Activated T-helper 1 cell treated with anti-CD3 and anti-CD28 coated beads, Interleukin-12 subunit alpha, Interleukin-12 subunit beta, Interleukin-2, Interleukin-4 antibody, amounts not matched to agents 30 ng/mL and 10 ng/mL and 1 ng/mL, durations not matched to agents 14 hours and 24 hours and 36 hours (primary cell): ENCODE measurements around the gene KIAA0513. TPM values are rescaled to one million over a fixed set of nuclear protein-coding genes. Genes with fewer than 3 reads are reported as not detected.

Experiments used
- DNase-seq: peaks from one replicate; pipeline ENCODE4 v3.0.0; 2021; ENCODE audit warnings: low spot score
- H3K27ac Mint-ChIP-seq: one replicate; pipeline ENCODE4 v1.8.0; 2021; ENCODE audit warnings: mild to moderate bottlenecking, mixed read lengths
- H3K27me3 Mint-ChIP-seq: one replicate; pipeline ENCODE4 v1.8.0; 2022; ENCODE audit warnings: mild to moderate bottlenecking, moderate library complexity, mixed read lengths; ENCODE audit not compliant: insufficient read depth
- H3K36me3 Mint-ChIP-seq: one replicate; pipeline ENCODE4 v1.8.0; 2021; ENCODE audit warnings: low read depth, mixed read lengths
- H3K4me1 Mint-ChIP-seq: one replicate; pipeline ENCODE4 v1.8.0; 2021; ENCODE audit warnings: low read depth, mixed read lengths
- H3K4me3 Mint-ChIP-seq: one replicate; pipeline ENCODE4 v1.8.0; 2021; ENCODE audit warnings: mild to moderate bottlenecking, moderate library complexity, mixed read lengths
- H3K9me3 Mint-ChIP-seq: one replicate; pipeline ENCODE4 v1.8.0; 2021; ENCODE audit warnings: mixed read lengths
- intact Hi-C: fragments of 100-400 bp; cut with micrococcal nuclease; formaldehyde crosslinking; loops from one replicate; pipeline ENCODE4 v1.15.1; 2024
- total RNA-seq: library from RNA; stranded (reverse); gene quantifications from 2 replicates; pipeline ENCODE4 v1.2.3, GENCODE V29; 2022

Gene KIAA0513
- total RNA-seq, 1 donor from 2014 or later = 12.9 TPM

- H3K4me3 Mint-ChIP-seq = no peak overlapping the region
- H3K27ac Mint-ChIP-seq = no peak overlapping the region
- no peaks in the 10 kb centered on the region for H3K27me3 Mint-ChIP-seq
- H3K9me3 Mint-ChIP-seq = no peaks in the 10 kb centered on the region
- no peaks in the 10 kb centered on the region for H3K36me3 Mint-ChIP-seq
- intact Hi-C loops = loop anchor here (5.0 kb wide), 1 partner anchor 177 kb away; no protein-coding TSS in a partner anchor
- DNase-seq = no peak
- peaks cover 11% of the 10 kb centered on the region for H3K4me1 Mint-ChIP-seq
These were observed 102.5 kb downstream of the KIAA0513 start for GRCh38 chr16:85129876-85130704.

GRCh38 chr16:85130705-85131028 is 103.1 kb downstream of the KIAA0513 start:
- Mint-ChIP-seq H3K27me3 (no peaks in the 10 kb centered on the region), H3K4me3 (no peak overlapping the region), H3K9me3 (no peaks in the 10 kb centered on the region), H3K36me3 (no peaks in the 10 kb centered on the region), H3K4me1 (peaks cover 11% of the 10 kb centered on the region), H3K27ac (no peak overlapping the region)
- no peak for DNase-seq
- intact Hi-C loops = no loop called here

- no peak for DNase-seq
- Mint-ChIP-seq H3K4me3 (no peak overlapping the region), H3K27ac (no peak overlapping the region), H3K9me3 (no peaks in the 10 kb centered on the region), H3K4me1 (no peaks in the 10 kb centered on the region), H3K36me3 (no peaks in the 10 kb centered on the region), H3K27me3 (peaks cover 12% of the 10 kb centered on the region)
- intact Hi-C loops = no loop called here
These were observed 105.1 kb downstream of the KIAA0513 start for GRCh38 chr16:85132456-85133289.

GRCh38 chr16:85133290-85133599 is 105.7 kb downstream of the KIAA0513 start:
- no peaks in the 10 kb centered on the region for H3K4me1 Mint-ChIP-seq
- H3K9me3 Mint-ChIP-seq = no peaks in the 10 kb centered on the region
- intact Hi-C loops = no loop called here
- no peak overlapping the region for H3K4me3 Mint-ChIP-seq
- H3K27ac Mint-ChIP-seq = no peak overlapping the region
- peaks cover 17% of the 10 kb centered on the region for H3K27me3 Mint-ChIP-seq
- no peak for DNase-seq
- no peaks in the 10 kb centered on the region for H3K36me3 Mint-ChIP-seq

GRCh38 chr16:85134076-85134788 is 106.6 kb downstream of the KIAA0513 start:
- no peak overlapping the region for H3K27ac Mint-ChIP-seq
- H3K9me3 Mint-ChIP-seq = no peaks in the 10 kb centered on the region
- peaks cover 22% of the 10 kb centered on the region for H3K27me3 Mint-ChIP-seq
- no peaks in the 10 kb centered on the region for H3K4me1 Mint-ChIP-seq
- no peaks in the 10 kb centered on the region for H3K36me3 Mint-ChIP-seq
- intact Hi-C loops = no loop called here
- no peak for DNase-seq
- no peak overlapping the region for H3K4me3 Mint-ChIP-seq

- Mint-ChIP-seq H3K27me3 (peaks cover 22% of the 10 kb centered on the region), H3K4me1 (no peaks in the 10 kb centered on the region), H3K4me3 (no peak overlapping the region), H3K36me3 (no peaks in the 10 kb centered on the region), H3K27ac (no peak overlapping the region), H3K9me3 (no peaks in the 10 kb centered on the region)
- intact Hi-C loops = no loop called here
- DNase-seq = no peak
These were observed 107.2 kb downstream of the KIAA0513 start for GRCh38 chr16:85134789-85135142.

- Mint-ChIP-seq H3K27me3 (peaks cover 22% of the 10 kb centered on the region), H3K4me1 (no peaks in the 10 kb centered on the region), H3K27ac (no peak overlapping the region), H3K36me3 (no peaks in the 10 kb centered on the region), H3K4me3 (no peak overlapping the region), H3K9me3 (no peaks in the 10 kb centered on the region)
- intact Hi-C loops = no loop called here
- no peak for DNase-seq
These were observed 108.7 kb downstream of the KIAA0513 start for GRCh38 chr16:85136213-85136701.

- H3K4me3 Mint-ChIP-seq = no peak overlapping the region
- no peak overlapping the region for H3K27ac Mint-ChIP-seq
- no peaks in the 10 kb centered on the region for H3K36me3 Mint-ChIP-seq
- intact Hi-C loops = no loop called here
- no peaks in the 10 kb centered on the region for H3K4me1 Mint-ChIP-seq
- H3K27me3 Mint-ChIP-seq = peaks cover 22% of the 10 kb centered on the region
- no peak for DNase-seq
- no peaks in the 10 kb centered on the region for H3K9me3 Mint-ChIP-seq
These were observed 109.2 kb downstream of the KIAA0513 start for GRCh38 chr16:85136702-85137322.

GRCh38 chr16:85137323-85138072 is 109.9 kb downstream of the KIAA0513 start:
- no peak for DNase-seq
- Mint-ChIP-seq H3K9me3 (no peaks in the 10 kb centered on the region), H3K4me3 (no peak overlapping the region), H3K27ac (no peak overlapping the region), H3K4me1 (no peaks in the 10 kb centered on the region), H3K27me3 (peaks cover 22% of the 10 kb centered on the region), H3K36me3 (no peaks in the 10 kb centered on the region)
- intact Hi-C loops = no loop called here

GRCh38 chr16:85138073-85138824 is 110.7 kb downstream of the KIAA0513 start:
- Mint-ChIP-seq H3K9me3 (no peaks in the 10 kb centered on the region), H3K4me1 (no peaks in the 10 kb centered on the region), H3K27ac (no peak overlapping the region), H3K4me3 (no peak overlapping the region), H3K27me3 (peaks cover 22% of the 10 kb centered on the region), H3K36me3 (no peaks in the 10 kb centered on the region)
- no peak for DNase-seq
- intact Hi-C loops = no loop called here

- Mint-ChIP-seq H3K27ac (no peak overlapping the region), H3K27me3 (peaks cover 22% of the 10 kb centered on the region), H3K36me3 (no peaks in the 10 kb centered on the region), H3K4me1 (no peaks in the 10 kb centered on the region), H3K4me3 (no peak overlapping the region), H3K9me3 (no peaks in the 10 kb centered on the region)
- no peak for DNase-seq
- intact Hi-C loops = no loop called here
These were observed 111.4 kb downstream of the KIAA0513 start for GRCh38 chr16:85138825-85139627.
